ENCODE results near the gene PRELID2.
"Not testable (repeated sequence)": the region's sequence is repeated elsewhere in the genome, so short reads cannot be mapped to it uniquely, and the experiment has no call there.

Gene PRELID2

DNA sequence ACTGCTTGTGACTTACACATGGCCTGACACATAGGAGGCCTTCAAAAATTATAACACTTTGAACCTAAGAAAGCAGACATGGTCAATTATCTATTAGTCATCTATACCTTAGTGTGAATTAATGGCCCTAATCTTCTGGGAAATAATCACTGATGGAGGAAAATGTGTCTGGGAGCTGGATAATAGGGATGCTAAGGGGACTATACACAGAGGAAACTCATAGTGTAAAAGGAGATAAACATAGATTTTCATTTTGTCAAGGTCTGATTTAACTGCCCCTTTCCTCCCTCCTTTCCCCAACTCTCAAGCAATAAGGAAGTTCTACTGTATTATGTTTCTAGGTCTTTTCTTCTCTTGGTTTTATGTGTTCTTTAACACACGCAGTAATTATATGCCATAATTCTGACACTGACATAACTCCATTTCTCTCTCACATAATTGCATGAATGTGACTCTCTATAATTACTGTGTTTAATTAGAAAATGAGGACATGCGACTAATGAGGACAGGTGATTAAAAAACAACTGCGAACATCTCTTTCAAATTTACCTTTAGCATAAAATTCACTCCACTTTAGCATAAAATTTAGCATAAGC is 18.7 kb upstream of the PRELID2 start:
- Mint-ChIP-seq H3K4me3 (no peak overlapping the region), H3K9me3 (no peaks in the 10 kb centered on the region), H3K4me1 (no peaks in the 10 kb centered on the region), H3K27me3 (peaks cover 14% of the 10 kb centered on the region), H3K27ac (no peak overlapping the region), H3K36me3 (no peaks in the 10 kb centered on the region)
- CTCF ChIA-PET, result no interaction called here
- DNase-seq, result no peak

GRCh38 chr5:145852990-145853389 is 17.8 kb upstream of the PRELID2 start:
- Mint-ChIP-seq H3K27me3 (peaks cover 14% of the 10 kb centered on the region), H3K27ac (no peak overlapping the region), H3K9me3 (no peaks in the 10 kb centered on the region), H3K36me3 (no peaks in the 10 kb centered on the region), H3K4me1 (no peaks in the 10 kb centered on the region), H3K4me3 (no peak overlapping the region)
- CTCF ChIA-PET, result no interaction called here
- no peak for DNase-seq

DNA sequence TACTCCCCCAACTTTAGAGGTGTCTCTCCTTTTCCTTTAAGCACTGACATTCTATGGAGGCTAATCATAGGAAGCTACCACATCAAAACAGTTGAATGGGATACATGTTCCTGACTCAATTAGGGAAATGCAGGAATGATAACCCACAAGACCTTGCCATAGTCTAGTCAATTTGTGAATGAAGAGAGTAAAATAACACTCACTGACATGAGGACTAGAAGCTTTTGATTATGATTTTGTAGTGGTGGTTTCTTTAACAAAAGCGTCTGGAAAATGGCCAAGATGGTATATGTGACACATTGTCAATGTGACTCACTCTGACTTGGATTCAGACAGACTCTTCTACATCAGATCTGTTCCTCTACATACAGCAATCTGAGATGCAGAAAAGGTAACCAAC is 13.7 kb upstream of the PRELID2 start:
- Mint-ChIP-seq H3K27ac (no peak overlapping the region), H3K36me3 (no peaks in the 10 kb centered on the region), H3K9me3 (no peaks in the 10 kb centered on the region), H3K4me3 (no peak overlapping the region), H3K4me1 (no peaks in the 10 kb centered on the region), H3K27me3 (no peaks in the 10 kb centered on the region)
- CTCF ChIA-PET, result no interaction called here
- DNase-seq, result no peak

- Mint-ChIP-seq H3K27ac (no peak overlapping the region), H3K36me3 (no peaks in the 10 kb centered on the region), H3K4me1 (no peaks in the 10 kb centered on the region), H3K9me3 (no peaks in the 10 kb centered on the region), H3K4me3 (no peak overlapping the region), H3K27me3 (no peaks in the 10 kb centered on the region)
- no peak for DNase-seq
- CTCF ChIA-PET, result no interaction called here
Observed at GRCh38 chr5:145847499-145848497, 12.7 kb upstream of the PRELID2 start.

- Mint-ChIP-seq H3K36me3 (no peaks in the 10 kb centered on the region), H3K4me1 (no peaks in the 10 kb centered on the region), H3K27ac (no peak overlapping the region), H3K9me3 (no peaks in the 10 kb centered on the region), H3K27me3 (peaks cover 3% of the 10 kb centered on the region), H3K4me3 (no peak overlapping the region)
- no peak for DNase-seq
- CTCF ChIA-PET, result interaction anchor here (1.1 kb wide), 1 partner anchor 20 kb away, joined by 3 read pairs; no protein-coding TSS in a partner anchor
Observed at GRCh38 chr5:145846081-145846480, 10.9 kb upstream of the PRELID2 start.

GRCh38 chr5:145841299-145841698 is 6.2 kb upstream of the PRELID2 start:
- DNase-seq, result no peak
- Mint-ChIP-seq H3K4me3 (no peak overlapping the region), H3K9me3 (no peaks in the 10 kb centered on the region), H3K27ac (no peak overlapping the region), H3K4me1 (peaks cover 2% of the 10 kb centered on the region), H3K36me3 (no peaks in the 10 kb centered on the region), H3K27me3 (peaks cover 10% of the 10 kb centered on the region)
- CTCF ChIA-PET, result interaction anchor here (1.2 kb wide), 1 partner anchor 15 kb away, joined by 3 read pairs; no protein-coding TSS in a partner anchor

DNA sequence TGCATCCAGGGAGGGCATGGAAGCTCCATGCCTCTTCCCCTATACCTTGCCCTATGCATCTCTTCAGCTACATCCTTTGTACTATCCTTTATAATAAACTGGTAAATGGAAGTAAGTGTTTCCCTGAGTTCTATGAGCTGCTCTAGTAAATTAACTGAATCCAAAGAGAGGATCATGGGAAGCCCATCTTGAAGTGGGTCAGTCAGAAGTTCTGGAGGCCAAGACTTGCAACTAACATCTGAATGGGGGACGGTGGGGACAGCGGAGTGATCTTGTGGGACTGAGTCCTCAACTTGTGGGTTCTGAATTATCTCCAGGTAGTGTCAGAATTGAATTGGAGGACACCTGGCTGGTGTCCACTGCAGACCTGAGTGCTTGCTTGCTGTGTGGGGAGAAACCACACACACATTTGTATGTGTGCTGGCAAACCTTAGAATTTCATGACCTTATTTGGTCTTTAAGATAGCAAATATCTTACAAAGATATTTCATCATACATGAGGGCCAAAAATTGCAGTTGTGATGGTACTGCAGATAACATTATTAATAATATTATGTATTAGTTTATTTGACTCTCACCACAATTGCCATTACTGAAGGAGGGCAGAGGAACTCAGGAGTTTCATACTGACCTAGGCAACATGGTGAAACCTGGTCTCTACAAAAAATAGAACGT is 5.5 kb upstream of the PRELID2 start:
- CTCF ChIA-PET, result interaction anchor here (1.2 kb wide), 1 partner anchor 15 kb away, joined by 3 read pairs; no protein-coding TSS in a partner anchor
- Mint-ChIP-seq H3K27ac (no peak overlapping the region), H3K9me3 (no peaks in the 10 kb centered on the region), H3K4me1 (peaks cover 8% of the 10 kb centered on the region), H3K27me3 (peaks cover 15% of the 10 kb centered on the region), H3K4me3 (no peak overlapping the region), H3K36me3 (no peaks in the 10 kb centered on the region)
- no peak for DNase-seq

DNA sequence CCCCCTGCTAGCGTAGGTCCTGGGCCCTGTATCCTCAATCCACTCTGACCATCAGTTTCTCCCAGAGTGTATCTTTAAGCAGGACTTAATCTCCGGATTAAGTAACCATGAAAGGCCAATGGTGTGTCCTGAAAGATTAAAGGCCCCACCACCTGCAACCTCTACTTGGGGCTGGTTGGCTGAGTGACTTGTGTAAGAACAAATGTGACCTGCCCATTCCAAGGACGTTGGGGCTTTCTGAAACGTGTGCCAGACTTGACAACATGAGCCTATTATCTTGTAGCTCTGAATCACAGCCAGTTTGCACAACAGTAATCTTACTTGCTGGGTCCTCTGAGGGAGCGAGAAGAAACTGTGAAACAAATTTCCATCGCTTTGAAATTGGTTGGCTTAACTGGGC is 3.1 kb upstream of the PRELID2 start:
- Mint-ChIP-seq H3K4me3 (no peak overlapping the region), H3K4me1 (peaks cover 9% of the 10 kb centered on the region), H3K36me3 (no peaks in the 10 kb centered on the region), H3K9me3 (no peaks in the 10 kb centered on the region), H3K27ac (no peak overlapping the region), H3K27me3 (peaks cover 24% of the 10 kb centered on the region)
- CTCF ChIA-PET, result interaction anchor here (2.1 kb wide), 1 partner anchor 12 kb away, joined by 8 read pairs; no protein-coding TSS in a partner anchor
- no peak for DNase-seq

- H3K9me3 Mint-ChIP-seq, H3K27ac Mint-ChIP-seq, H3K36me3 Mint-ChIP-seq, H3K4me3 Mint-ChIP-seq, DNase-seq, H3K4me1 Mint-ChIP-seq: not testable (repeated sequence)
- H3K27me3 Mint-ChIP-seq, result peaks cover 23% of the 10 kb centered on the region
- CTCF ChIA-PET, result interaction anchor here (2.1 kb wide), 1 partner anchor 10 kb away, joined by 8 read pairs; no protein-coding TSS in a partner anchor
Observed at GRCh38 chr5:145836241-145836640, 1.1 kb upstream of the PRELID2 start.

DNA sequence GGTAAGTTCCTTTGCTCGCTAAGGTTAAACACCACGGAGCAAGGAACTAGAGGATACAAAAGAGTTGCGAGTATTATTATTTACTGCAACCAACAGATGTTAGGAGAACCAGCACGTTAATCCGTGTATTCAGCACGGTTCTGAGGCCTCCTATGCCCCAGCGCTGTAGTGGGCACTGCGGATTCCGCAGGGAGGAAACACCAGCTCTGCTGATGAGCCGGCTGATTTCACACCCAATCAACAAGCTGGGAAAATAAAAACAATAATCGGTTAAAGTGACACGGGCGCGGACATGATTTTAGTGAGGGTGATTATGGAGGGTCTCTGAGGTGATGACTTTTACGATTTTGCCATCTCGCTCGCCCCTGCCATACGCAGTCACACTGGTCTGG is 702 bp upstream of the PRELID2 start:
- Mint-ChIP-seq H3K9me3 (no peaks in the 10 kb centered on the region), H3K36me3 (no peaks in the 10 kb centered on the region), H3K4me3 (peak overlapping the region; percentile 52), H3K4me1 (peaks cover 9% of the 10 kb centered on the region), H3K27ac (no peak overlapping the region), H3K27me3 (peaks cover 19% of the 10 kb centered on the region)
- CTCF ChIA-PET, result interaction anchor here (1.2 kb wide), 1 partner anchor 10 kb away, joined by 6 read pairs; no protein-coding TSS in a partner anchor
- no peak for DNase-seq

- Mint-ChIP-seq H3K27ac (no peak overlapping the region), H3K36me3 (no peaks in the 10 kb centered on the region), H3K4me1 (peaks cover 9% of the 10 kb centered on the region), H3K27me3 (peaks cover 19% of the 10 kb centered on the region), H3K4me3 (no peak overlapping the region), H3K9me3 (no peaks in the 10 kb centered on the region)
- CTCF ChIA-PET, result interaction anchor here (1.5 kb wide), 1 partner anchor 296 kb away, joined by 4 read pairs; no protein-coding TSS in a partner anchor
- DNase-seq, result no peak
Observed at GRCh38 chr5:145834554-145834916, 607 bp downstream of the PRELID2 start.

DNA sequence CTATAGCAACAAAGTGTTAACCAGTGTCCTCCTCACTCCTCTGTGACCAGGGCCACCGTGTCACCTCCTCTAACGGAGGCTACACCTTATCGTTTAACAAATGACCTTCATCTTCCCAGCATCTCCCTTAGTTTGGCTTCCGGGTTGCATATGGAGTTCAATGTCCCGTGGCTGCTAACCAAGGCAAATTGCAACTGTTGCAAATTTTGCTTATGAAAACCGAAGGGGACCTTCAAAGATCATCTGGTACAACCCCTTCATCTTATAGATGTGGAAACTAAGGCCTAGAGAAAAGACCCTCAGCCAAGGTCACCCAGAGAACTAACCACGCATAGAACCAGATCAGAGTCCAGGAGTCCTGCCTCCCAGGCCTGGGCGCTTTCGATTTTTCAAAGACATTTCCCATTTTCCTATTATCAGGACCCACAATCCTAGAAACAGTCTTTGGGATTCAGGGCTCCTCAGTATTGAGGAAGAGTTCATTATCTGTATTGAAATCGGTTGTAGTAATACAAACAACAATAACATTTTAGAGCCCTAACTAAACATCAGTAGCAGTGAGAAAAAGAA is 1.4 kb downstream of the PRELID2 start:
- no peak overlapping the region for H3K27ac Mint-ChIP-seq
- CTCF ChIA-PET, result no interaction called here
- peaks cover 19% of the 10 kb centered on the region for H3K27me3 Mint-ChIP-seq
- H3K4me3 Mint-ChIP-seq, result peak overlapping the region; percentile 10
- no peaks in the 10 kb centered on the region for H3K36me3 Mint-ChIP-seq
- no peaks in the 10 kb centered on the region for H3K9me3 Mint-ChIP-seq
- H3K4me1 Mint-ChIP-seq, result peaks cover 9% of the 10 kb centered on the region
- DNase-seq, result no peak

GRCh38 chr5:145830594-145830993 is 4.5 kb downstream of the PRELID2 start:
- Mint-ChIP-seq H3K36me3 (no peaks in the 10 kb centered on the region), H3K27me3 (peaks cover 9% of the 10 kb centered on the region), H3K4me1 (peaks cover under 1% of the 10 kb centered on the region), H3K4me3 (no peak overlapping the region), H3K27ac (no peak overlapping the region), H3K9me3 (no peaks in the 10 kb centered on the region)
- no peak for DNase-seq
- CTCF ChIA-PET, result interaction anchor here (1.0 to 1.6 kb wide), 2 partner anchors 14 to 75 kb away, joined by 3 read pairs; no protein-coding TSS in a partner anchor
